ENCODE data around the gene MIA. TPM values are rescaled to one million over a fixed set of nuclear protein-coding genes. Genes with fewer than 3 reads are reported as not detected.
A peak's percentile ranks its signal among the peaks of the same experiment; 100 is the strongest.

MIA gene
- total and polyA plus RNA-seq, 3 experiments from 2014 or later = 0.89 to 1.1 TPM; not detected in 1

DNA sequence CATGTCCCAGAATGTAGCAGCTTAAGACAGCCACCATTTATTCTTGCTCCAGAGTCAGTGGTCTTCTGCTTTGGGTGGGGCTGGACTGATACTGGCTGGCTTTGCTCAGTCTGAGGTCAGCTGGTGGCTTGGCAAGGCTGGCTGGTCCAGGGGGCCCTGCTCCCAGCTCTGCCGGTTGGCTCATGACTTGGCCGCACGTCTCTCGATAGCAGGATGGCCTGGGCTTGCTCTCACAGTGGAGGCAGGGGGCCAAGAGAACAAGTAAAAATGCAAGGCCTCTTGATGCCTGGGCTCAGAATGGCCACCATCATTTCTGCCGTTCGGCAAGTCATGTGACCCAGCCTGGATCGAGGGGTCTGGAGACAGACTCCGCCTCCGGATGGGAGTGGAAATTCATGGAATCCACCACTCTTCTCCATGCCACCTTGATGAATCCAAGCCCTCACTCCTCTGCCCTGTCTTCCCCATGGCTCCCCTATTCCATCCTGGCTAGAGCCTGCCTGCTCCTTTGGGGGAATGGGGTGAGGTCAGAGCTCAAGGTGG is 38.1 kb upstream of the MIA start:
- H3K27ac ChIP-seq (ENCODE audit: low read depth, low read length) = no peak overlapping the region
- Mint-ChIP-seq H3K4me1 (no peaks in the 10 kb centered on the region), H3K9me3 (peaks cover 0 to 2% (median 0%) of the 10 kb centered on the region in 5 donors), H3K27ac (no peak overlapping the region), H3K27me3 (no peaks in the 10 kb centered on the region), H3K4me3 (no peak overlapping the region), H3K36me3 (peaks cover 6 to 70% (median 15%) of the 10 kb centered on the region in 3 donors)
- H3K9me3 ChIP-seq (ENCODE audit: low read length) = no peaks in the 10 kb centered on the region
- POLR2A ChIA-PET = no interaction called here
- CTCF ChIA-PET = no interaction called here
- no peaks in the 10 kb centered on the region for H3K4me1 ChIP-seq (ENCODE audit: insufficient read depth, low read length)
- H3K27me3 ChIP-seq (ENCODE audit: insufficient read depth, low read length, poor library complexity, severe bottlenecking) = no peaks in the 10 kb centered on the region
- DNase-seq = no peak
- H3K4me3 ChIP-seq (ENCODE audit: low read length) = no peak overlapping the region
- H3K36me3 ChIP-seq (ENCODE audit: insufficient read depth, low read length) = peaks cover 22% of the 10 kb centered on the region

DNA sequence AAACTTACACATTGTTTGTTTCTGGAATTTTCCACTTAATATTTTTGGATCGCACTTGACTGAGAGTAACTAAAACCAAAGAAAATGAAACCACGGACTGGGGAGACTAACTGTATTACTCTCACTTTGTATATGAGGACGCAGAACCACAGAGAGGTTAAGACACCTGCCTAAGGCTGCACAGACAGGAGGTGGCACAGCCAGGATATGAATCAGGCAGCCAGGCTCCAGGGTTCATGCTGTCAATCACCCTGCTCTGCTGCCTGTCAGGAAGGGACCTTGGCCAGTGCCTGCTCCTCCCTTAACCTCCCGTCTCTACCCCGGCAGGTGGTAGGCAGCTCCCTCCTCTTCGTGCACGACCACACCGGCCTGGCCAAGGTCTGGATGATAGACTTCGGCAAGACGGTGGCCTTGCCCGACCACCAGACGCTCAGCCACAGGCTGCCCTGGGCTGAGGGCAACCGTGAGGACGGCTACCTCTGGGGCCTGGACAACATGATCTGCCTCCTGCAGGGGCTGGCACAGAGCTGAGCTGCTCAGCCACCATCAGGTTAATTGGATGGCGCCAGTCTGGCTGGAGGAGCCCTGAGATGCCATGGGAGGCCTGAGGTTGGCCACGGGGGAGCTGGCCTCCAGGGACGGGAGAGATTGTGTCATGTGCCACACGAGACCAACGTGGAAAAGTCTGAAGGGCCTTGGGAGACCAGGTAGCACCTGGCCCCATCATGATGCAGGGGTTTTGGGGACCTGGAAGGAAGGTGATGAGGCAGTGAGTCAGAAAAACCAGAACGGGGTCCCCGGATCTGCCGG is 36.1 kb upstream of the MIA start:
- POLR2A ChIA-PET = no interaction called here
- H3K4me3 Mint-ChIP-seq = no peak overlapping the region
- peaks cover 6 to 52% (median 10%) of the 10 kb centered on the region in 3 donors for H3K36me3 Mint-ChIP-seq
- Histone ChIP-seq H3K4me1 (ENCODE audit: insufficient read depth, low read length) (no peaks in the 10 kb centered on the region), H3K4me3 (ENCODE audit: low read length) (no peak overlapping the region), H3K27ac (ENCODE audit: low read depth, low read length) (no peak overlapping the region), H3K9me3 (ENCODE audit: low read length) (no peaks in the 10 kb centered on the region), H3K27me3 (ENCODE audit: insufficient read depth, low read length, poor library complexity, severe bottlenecking) (no peaks in the 10 kb centered on the region), H3K36me3 (ENCODE audit: insufficient read depth, low read length) (peaks cover 12% of the 10 kb centered on the region)
- no peaks in the 10 kb centered on the region for H3K27me3 Mint-ChIP-seq
- H3K27ac Mint-ChIP-seq = peak overlapping the region in 1 of 8 donors; percentile 58
- CTCF ChIA-PET = no interaction called here
- H3K9me3 Mint-ChIP-seq = peaks cover 0 to 2% (median 0%) of the 10 kb centered on the region in 5 donors
- H3K4me1 Mint-ChIP-seq = no peaks in the 10 kb centered on the region
- DNase-seq = no peak

DNA sequence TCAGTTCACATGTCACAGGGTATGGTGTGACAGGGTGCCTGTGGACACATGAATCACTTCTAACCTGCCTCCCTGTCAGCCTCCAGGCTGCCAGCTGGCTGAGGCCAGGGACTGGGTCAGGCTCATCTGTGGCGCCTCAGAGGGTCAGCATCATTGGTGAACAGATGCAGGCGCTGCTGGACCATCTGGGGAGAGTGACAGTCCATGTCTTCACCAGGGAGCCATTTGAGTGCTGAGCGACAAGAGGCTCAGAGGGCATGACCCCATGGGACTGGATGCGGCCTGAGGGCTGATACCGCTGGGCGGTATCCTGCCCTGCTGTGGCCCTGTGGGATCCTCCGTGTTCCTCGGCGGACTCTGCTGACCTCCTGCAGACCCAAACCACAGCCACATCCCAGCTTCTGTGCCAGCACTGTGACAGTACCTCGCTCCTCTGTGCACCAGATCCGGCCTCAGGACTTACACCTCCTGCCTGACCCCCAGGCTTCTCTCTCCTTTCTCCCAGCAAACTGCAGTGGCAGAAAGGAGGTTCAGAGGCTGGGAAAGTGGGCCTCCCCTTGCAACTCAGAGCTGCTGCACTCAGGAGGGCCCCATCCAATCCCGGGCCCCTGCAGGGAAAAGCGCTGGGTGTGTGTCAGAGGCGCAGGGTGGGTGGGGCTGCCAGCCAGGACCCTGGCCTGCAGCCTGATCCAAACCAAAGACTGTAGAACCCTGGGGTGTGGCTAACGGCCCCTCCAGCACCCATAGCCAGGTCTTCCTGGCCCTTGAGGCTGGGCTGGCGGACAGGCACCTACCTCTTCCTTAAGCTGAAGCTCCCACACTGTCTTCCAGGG is 35.2 kb upstream of the MIA start:
- Mint-ChIP-seq H3K27me3 (no peaks in the 10 kb centered on the region), H3K4me3 (no peak overlapping the region), H3K9me3 (peaks cover 0 to 2% (median 0%) of the 10 kb centered on the region in 5 donors), H3K4me1 (no peaks in the 10 kb centered on the region), H3K36me3 (peaks cover 6 to 46% (median 10%) of the 10 kb centered on the region in 3 donors), H3K27ac (peak overlapping the region in 2 of 8 donors; percentile 58 to 60)
- H3K36me3 ChIP-seq (ENCODE audit: insufficient read depth, low read length) = peaks cover 11% of the 10 kb centered on the region
- no peaks in the 10 kb centered on the region for H3K27me3 ChIP-seq (ENCODE audit: insufficient read depth, low read length, poor library complexity, severe bottlenecking)
- H3K9me3 ChIP-seq (ENCODE audit: low read length) = no peaks in the 10 kb centered on the region
- CTCF ChIA-PET = no interaction called here
- H3K27ac ChIP-seq (ENCODE audit: low read depth, low read length) = no peak overlapping the region
- no peaks in the 10 kb centered on the region for H3K4me1 ChIP-seq (ENCODE audit: insufficient read depth, low read length)
- POLR2A ChIA-PET = no interaction called here
- DNase-seq = no peak
- H3K4me3 ChIP-seq (ENCODE audit: low read length) = no peak overlapping the region

DNA sequence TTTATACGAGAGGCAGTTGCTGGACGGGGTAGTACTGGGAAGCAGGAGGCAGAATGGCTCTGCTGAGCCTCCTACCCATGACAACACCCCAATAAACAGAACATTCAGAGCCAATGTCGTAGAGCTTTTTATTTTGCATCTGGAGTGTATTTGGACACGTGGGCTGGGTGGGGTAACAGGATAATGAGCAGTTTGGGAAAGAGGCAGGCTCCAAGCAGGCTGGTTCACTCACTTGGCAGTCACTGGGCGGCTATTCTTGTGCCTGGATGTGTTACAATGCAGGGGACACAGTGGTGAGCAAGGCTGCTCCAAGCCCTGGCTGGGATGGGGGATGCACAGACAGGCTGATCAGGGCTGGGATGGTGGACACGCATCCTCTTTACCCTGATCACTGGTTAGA is 34.6 kb upstream of the MIA start:
- Mint-ChIP-seq H3K27me3 (no peaks in the 10 kb centered on the region), H3K9me3 (peaks cover 0 to 2% (median 0%) of the 10 kb centered on the region in 5 donors), H3K4me3 (no peak overlapping the region), H3K4me1 (no peaks in the 10 kb centered on the region), H3K36me3 (peaks cover 0 to 39% (median 5%) of the 10 kb centered on the region in 3 donors), H3K27ac (peak overlapping the region in 1 of 8 donors; percentile 60)
- H3K27ac ChIP-seq (ENCODE audit: low read depth, low read length) = no peak overlapping the region
- ChIA-PET CTCF (no interaction called here), POLR2A (no interaction called here)
- no peaks in the 10 kb centered on the region for H3K9me3 ChIP-seq (ENCODE audit: low read length)
- H3K4me1 ChIP-seq (ENCODE audit: insufficient read depth, low read length) = no peaks in the 10 kb centered on the region
- no peaks in the 10 kb centered on the region for H3K27me3 ChIP-seq (ENCODE audit: insufficient read depth, low read length, poor library complexity, severe bottlenecking)
- no peak for DNase-seq
- H3K36me3 ChIP-seq (ENCODE audit: insufficient read depth, low read length) = peaks cover 11% of the 10 kb centered on the region
- no peak overlapping the region for H3K4me3 ChIP-seq (ENCODE audit: low read length)

DNA sequence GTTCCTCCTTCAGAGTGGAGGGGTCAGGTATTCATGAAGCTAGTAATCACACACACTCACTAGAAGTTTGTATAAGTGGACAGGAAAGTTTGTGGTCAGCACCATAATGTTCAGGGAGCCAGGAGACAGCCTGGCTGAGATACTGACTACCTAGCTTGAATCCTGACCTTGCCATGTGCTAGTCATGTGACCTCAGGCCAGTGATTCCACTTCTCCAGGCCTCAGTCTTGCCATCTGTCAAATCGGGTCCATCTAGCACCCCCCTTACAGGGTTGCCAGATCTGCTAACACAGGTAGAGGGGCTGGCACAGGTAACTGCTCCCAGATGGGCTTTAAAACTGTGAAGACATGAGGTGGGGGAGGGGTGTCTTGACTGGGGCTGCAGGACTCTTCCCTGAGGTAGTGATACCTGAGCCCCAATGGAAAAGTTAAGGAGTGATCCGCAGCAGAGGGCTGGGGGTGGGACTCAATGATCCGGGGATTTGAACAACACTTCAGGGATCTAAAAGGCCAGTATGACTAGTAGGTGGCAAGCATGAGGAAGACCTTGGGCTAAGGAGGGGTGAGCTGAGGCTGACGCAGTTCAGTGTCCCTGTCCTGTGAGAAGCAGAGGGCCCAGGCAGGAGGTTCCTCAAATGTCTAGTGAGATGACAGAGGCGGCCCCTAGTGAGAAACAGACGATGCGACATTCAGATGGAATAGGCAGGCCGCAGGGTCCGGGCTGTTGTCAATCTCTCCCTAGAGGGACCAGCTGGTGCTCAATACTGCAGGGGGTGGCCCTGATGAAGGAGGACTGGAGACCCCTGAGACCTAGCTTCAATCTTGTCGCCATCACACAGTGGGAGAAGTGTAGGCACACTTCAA is 33.6 kb upstream of the MIA start:
- Histone ChIP-seq H3K9me3 (ENCODE audit: low read length) (no peaks in the 10 kb centered on the region), H3K36me3 (ENCODE audit: insufficient read depth, low read length) (peaks cover 11% of the 10 kb centered on the region), H3K27ac (ENCODE audit: low read depth, low read length) (no peak overlapping the region), H3K4me3 (ENCODE audit: low read length) (no peak overlapping the region), H3K4me1 (ENCODE audit: insufficient read depth, low read length) (no peaks in the 10 kb centered on the region), H3K27me3 (ENCODE audit: insufficient read depth, low read length, poor library complexity, severe bottlenecking) (no peaks in the 10 kb centered on the region)
- Mint-ChIP-seq H3K4me1 (no peaks in the 10 kb centered on the region), H3K27me3 (no peaks in the 10 kb centered on the region), H3K36me3 (peaks cover 0 to 30% (median 5%) of the 10 kb centered on the region in 3 donors), H3K9me3 (peaks cover 0 to 2% (median 0%) of the 10 kb centered on the region in 5 donors), H3K4me3 (no peak overlapping the region), H3K27ac (peak overlapping the region in 2 of 8 donors; percentile 36 to 85)
- POLR2A ChIA-PET = no interaction called here
- no peak for DNase-seq
- CTCF ChIA-PET = no interaction called here

DNA sequence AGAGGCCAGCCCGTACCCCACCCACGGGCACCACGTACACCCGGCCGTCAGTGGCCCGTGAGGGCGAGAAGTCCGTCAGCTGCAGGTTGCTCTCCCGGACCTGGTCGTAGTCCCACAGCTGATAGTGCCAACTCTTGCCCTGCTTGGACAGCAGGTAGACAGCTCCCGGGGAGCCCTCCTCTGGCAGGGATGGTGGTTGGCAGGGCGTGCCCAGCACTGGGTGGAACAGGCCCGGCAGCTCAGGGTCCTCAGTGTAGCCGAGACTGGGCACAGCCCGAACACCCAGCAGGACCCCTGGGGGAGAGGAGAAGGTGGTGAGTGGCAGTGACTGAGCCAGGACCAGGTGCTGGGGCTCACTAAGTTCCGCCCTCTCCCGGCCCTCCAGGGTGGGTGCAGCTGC is 32.8 kb upstream of the MIA start:
- no peaks in the 10 kb centered on the region for H3K27me3 Mint-ChIP-seq
- CTCF ChIA-PET = no interaction called here
- Histone ChIP-seq H3K4me1 (ENCODE audit: insufficient read depth, low read length) (no peaks in the 10 kb centered on the region), H3K27ac (ENCODE audit: low read depth, low read length) (no peak overlapping the region), H3K27me3 (ENCODE audit: insufficient read depth, low read length, poor library complexity, severe bottlenecking) (no peaks in the 10 kb centered on the region), H3K36me3 (ENCODE audit: insufficient read depth, low read length) (peaks cover 7% of the 10 kb centered on the region), H3K4me3 (ENCODE audit: low read length) (no peak overlapping the region), H3K9me3 (ENCODE audit: low read length) (no peaks in the 10 kb centered on the region)
- H3K9me3 Mint-ChIP-seq = peaks cover 0 to 2% (median 0%) of the 10 kb centered on the region in 5 donors
- POLR2A ChIA-PET = interaction anchor here (0.6 kb wide), 1 partner anchor 106 kb away, joined by 11 read pairs; no protein-coding TSS in a partner anchor
- no peaks in the 10 kb centered on the region for H3K4me1 Mint-ChIP-seq
- no peak overlapping the region for H3K27ac Mint-ChIP-seq
- H3K4me3 Mint-ChIP-seq = no peak overlapping the region
- DNase-seq = no peak
- H3K36me3 Mint-ChIP-seq = peaks cover 0 to 23% (median 5%) of the 10 kb centered on the region in 3 donors

DNA sequence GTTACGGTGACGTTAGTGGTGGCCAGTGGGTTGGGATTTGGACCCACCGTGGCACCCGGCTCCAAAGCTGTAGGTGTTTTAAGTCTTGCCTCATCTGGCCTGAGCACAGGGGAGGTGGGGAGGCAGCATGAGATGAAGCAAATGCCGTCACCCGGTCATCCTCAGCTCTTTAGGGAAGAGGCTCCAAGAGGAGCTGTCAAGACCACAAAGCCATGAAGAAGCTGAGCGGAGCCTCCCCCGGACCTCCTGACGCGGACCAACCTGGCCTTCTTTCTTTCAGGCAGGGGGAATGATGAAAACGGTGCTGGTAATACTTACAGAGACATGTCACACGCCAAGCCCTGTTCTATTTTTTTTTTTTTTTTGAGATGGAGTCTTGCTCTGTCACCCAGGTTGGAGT is 32.4 kb upstream of the MIA start:
- Histone ChIP-seq H3K4me1 (ENCODE audit: insufficient read depth, low read length) (no peaks in the 10 kb centered on the region), H3K36me3 (ENCODE audit: insufficient read depth, low read length) (peaks cover 5% of the 10 kb centered on the region), H3K4me3 (ENCODE audit: low read length) (no peak overlapping the region), H3K27ac (ENCODE audit: low read depth, low read length) (no peak overlapping the region), H3K27me3 (ENCODE audit: insufficient read depth, low read length, poor library complexity, severe bottlenecking) (no peaks in the 10 kb centered on the region), H3K9me3 (ENCODE audit: low read length) (no peaks in the 10 kb centered on the region)
- peaks cover 0 to 20% (median 3%) of the 10 kb centered on the region in 3 donors for H3K36me3 Mint-ChIP-seq
- no peak overlapping the region for H3K27ac Mint-ChIP-seq
- DNase-seq = no peak
- CTCF ChIA-PET = no interaction called here
- H3K4me1 Mint-ChIP-seq = no peaks in the 10 kb centered on the region
- H3K9me3 Mint-ChIP-seq = peaks cover 0 to 2% (median 0%) of the 10 kb centered on the region in 5 donors
- POLR2A ChIA-PET = interaction anchor here (0.6 kb wide), 1 partner anchor 106 kb away, joined by 11 read pairs; no protein-coding TSS in a partner anchor
- H3K4me3 Mint-ChIP-seq = no peak overlapping the region
- H3K27me3 Mint-ChIP-seq = no peaks in the 10 kb centered on the region
